Renal pelvis (tissue), 12 donors: ENCODE measurements around the gene PRR29. TPM values are rescaled to one million over a fixed set of nuclear protein-coding genes. Genes with fewer than 3 reads are reported as not detected.

Source experiments
- DNase-seq: peaks from one replicate; pipeline ENCODE4 v3.0.0-alpha.2; 2013
- long read RNA-seq, 16 experiments: transcript quantifications; one replicate each; lab custom pipeline, GENCODE V29; 2026
- polyA plus RNA-seq, 3 donors: library from polyadenylated mRNA; unstranded; fragments of 120-200 nt; gene quantifications; one replicate each; pipeline ENCODE4 v1.2.1, GENCODE V29; 2013; ENCODE audit not compliant: insufficient read length in 3 of 3

The PRR29 gene
- 1 to 10 TPM; 4.2 to 4.8 (median 4.3) TPM for polyA plus RNA-seq
- long read RNA-seq, donor 1, partial matches to known transcripts: 0 of 3 reads
- long read RNA-seq, donor 1, other reads (novel, unspliced or antisense): 0 of 3 reads
- long read RNA-seq, donor 2: 0 reads
- long read RNA-seq, donor 3, partial matches to known transcripts: 0 of 3 reads
- long read RNA-seq, donor 3, other reads (novel, unspliced or antisense): 0 of 3 reads
- long read RNA-seq, donor 4, partial matches to known transcripts: 0 of 4 reads
- long read RNA-seq, donor 4, other reads (novel, unspliced or antisense): 0 of 4 reads
- long read RNA-seq, donor 5, partial matches to known transcripts: 0 of 2 reads
- long read RNA-seq, donor 5, other reads (novel, unspliced or antisense): 0 of 2 reads
- long read RNA-seq, donor 6, transcript PRR29-206 (1 exons, 1,637 nt): major isoform, 6 of 6 reads
- long read RNA-seq, donor 6, partial matches to known transcripts: 0 of 6 reads
- long read RNA-seq, donor 6, other reads (novel, unspliced or antisense): 0 of 6 reads
- long read RNA-seq, donor 7, transcript PRR29-206 (1 exons, 1,637 nt): major isoform, 5 of 49 reads
- long read RNA-seq, donor 7, partial matches to known transcripts: 0 of 49 reads
- long read RNA-seq, donor 7, other reads (novel, unspliced or antisense): 44 of 49 reads
- long read RNA-seq, donor 8: 0 reads
- long read RNA-seq, donor 9, partial matches to known transcripts: 0 of 4 reads
- long read RNA-seq, donor 9, other reads (novel, unspliced or antisense): 0 of 4 reads
- long read RNA-seq, donor 10, partial matches to known transcripts: 0 of 3 reads
- long read RNA-seq, donor 10, other reads (novel, unspliced or antisense): 0 of 3 reads
- long read RNA-seq, donor 11, partial matches to known transcripts: 0 of 5 reads
- long read RNA-seq, donor 11, other reads (novel, unspliced or antisense): 0 of 5 reads
- long read RNA-seq, donor 12, partial matches to known transcripts: 0 of 4 reads
- long read RNA-seq, donor 12, other reads (novel, unspliced or antisense): 0 of 4 reads
- long read RNA-seq, donor 13, transcript PRR29-206 (1 exons, 1,637 nt): major isoform, 7 of 7 reads
- long read RNA-seq, donor 13, partial matches to known transcripts: 0 of 7 reads
- long read RNA-seq, donor 13, other reads (novel, unspliced or antisense): 0 of 7 reads
- long read RNA-seq, donor 14: 0 reads
- long read RNA-seq, donor 15: 0 reads
- long read RNA-seq, donor 16, transcript PRR29-206 (1 exons, 1,637 nt): major isoform, 5 of 5 reads
- long read RNA-seq, donor 16, partial matches to known transcripts: 0 of 5 reads
- long read RNA-seq, donor 16, other reads (novel, unspliced or antisense): 0 of 5 reads

DNA sequence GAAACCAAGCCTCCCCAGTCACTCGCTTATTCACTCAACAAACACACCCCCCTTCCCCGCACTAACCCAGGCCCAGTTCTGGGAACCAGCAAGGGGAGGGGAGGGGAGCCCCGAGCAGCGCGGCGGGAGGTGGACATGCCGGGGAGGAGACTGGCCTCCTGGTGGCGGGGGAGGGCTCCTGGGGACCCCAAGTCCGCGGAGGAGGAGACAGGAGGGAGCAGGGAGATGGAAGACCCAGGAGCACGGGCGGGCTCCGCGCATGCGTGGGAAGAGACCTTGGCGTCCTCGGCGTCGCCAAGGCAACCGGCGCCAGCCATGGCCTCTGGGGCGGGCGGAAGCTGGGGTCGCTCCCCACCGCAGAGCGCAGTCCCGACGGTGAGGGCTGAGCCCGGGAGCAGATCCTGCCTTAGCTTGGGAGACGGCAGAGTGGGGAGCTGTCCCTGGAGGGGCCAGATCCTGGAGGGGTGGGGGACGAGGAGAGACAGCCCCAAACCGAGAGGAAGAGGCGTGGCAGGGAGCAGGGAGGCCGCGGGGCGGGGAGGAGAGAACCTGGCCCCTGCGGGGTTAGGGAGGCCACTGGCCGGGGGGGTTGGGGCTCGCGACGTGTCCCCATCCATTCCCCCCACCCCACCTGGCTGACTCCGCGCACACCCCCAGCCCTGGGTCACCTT lies at the start of gene PRR29:
Gene PRR29 (plus strand): TSS at position 302 of the 671 bp plus-strand sequence. CDS start 14 bp downstream, at position 316.
- peak; percentile 78 for DNase-seq

DNA sequence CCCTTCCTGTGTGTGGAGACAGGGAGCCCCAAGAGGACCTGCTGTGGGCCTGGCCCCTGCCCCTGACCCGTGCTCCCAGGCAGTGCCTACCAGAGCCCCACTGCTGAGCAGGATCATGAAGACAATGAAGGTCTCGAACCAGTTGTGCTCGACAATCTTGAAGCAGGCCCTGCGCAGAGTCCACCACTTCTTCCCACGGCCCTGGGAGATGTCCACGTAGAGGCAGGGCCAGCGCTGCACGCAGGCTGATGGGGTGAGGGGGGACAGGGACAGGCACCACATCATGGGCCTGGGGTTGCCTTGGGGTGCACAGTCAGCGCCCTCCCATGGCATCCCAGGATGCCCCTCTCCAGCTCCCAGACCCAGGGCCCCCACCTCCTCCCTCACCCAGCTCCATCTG lies 49.6 kb upstream of the PRR29 start:
- no peak for DNase-seq

DNA sequence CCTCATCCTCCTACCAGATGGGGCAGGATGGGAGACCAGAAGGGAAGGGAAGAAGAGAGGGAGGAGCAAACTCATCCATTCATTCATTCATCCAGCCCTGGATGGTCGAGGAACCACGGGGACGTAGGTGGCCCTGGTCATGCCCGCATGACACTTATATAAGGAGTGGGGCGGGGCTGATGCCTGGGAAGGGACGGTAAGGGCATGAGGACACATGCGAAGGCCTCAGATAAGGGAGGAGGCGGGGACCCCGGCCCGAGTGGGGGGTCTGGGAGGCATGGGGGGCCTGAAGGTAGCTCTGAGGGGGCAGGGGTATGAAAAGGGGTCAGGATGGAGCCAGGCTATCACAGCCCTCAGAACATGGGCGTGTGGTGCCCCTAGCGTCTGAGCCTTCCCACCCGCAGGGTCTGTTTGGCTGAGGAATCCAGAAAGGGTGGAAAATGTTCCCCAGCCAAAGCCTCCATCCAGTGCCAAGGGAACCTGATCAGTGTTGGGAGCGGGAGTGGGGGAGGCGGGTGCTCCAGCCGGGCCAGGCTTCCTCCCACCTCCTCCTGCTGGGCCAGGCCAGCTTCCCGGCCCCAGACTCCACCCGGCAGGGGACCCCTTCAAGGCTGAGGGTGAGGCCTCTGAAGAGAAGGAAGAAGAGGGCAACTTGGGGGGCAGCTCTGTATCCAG lies 48.4 kb upstream of the PRR29 start:
- no peak for DNase-seq

DNA sequence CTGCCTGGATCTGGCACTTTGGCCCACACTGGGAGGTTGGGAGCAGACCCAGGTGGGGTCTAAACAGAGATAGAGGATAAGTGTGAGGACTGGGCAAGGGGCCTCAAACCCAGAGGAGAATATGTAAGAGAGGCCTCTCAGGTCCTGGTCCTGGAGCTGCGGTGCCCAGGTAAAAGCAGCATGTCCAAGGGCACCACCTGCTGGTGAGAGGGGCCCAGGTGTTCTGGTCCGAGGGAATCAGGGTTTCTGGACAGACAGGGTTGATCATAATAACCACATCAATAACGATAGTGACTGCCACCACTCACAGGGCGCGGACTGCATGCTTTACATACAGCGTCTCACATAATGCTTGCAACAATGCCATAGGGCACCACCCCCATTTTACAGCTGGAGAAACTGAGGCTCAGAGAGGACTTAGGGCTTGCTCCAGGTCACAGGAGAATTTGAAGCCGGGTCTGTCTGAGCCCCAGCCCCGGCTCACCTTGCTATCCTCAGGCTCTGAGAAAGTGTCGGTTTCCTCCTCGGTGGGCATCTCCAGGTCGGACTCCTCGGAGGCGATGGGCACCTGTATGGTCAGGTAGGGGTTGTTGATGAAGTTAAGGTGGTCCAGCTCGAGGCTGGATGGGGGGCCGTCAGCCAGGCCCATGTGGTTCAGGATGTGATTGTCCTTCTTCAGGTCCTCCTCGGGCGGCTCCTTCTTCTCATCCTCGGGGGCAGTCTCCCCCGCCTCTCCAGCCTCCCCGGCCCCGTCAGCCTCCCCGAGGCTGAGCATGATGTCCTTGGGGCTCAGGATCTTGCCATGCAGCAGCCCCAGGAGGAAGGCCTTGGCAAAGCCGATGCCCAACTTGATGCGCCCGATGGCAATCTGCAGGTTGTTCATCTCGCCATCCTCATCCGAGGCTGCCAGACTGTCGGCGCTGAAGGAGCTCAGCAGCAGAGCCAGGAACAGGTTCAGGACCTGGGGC lies 46.9 kb upstream of the PRR29 start:
- no peak for DNase-seq

DNA sequence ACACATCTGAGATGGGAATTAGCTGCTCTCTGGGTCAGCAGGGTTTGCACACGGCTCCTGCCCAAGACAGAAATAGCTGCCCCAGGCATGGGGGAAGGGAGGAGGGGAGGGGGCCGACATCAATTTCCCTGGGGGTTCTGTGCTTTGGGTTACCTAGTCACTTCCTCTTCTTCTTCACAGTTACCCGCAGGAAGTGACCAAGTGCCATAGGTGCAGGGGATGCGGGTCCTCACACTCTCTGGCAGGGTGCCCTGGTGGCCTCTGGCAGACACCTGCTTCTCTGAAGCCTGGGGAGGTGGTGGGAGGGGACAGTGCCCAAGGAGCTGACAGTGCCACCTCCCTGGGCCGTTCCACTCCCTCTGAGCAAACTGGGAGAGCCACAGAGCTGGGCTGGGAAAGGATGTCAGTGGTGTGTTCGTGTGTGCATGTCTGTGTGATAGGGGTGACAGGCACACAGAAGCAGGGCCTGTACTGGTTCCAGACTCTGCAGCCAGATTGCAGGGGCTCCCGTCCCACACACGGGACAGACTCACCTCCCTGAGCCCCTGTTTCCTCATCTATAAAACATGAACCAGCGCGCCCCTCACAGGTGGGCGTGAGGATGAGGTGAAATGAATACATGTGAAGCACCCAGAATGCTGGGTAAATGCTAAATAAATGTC lies 43.6 kb upstream of the PRR29 start:
- DNase-seq: no peak

DNA sequence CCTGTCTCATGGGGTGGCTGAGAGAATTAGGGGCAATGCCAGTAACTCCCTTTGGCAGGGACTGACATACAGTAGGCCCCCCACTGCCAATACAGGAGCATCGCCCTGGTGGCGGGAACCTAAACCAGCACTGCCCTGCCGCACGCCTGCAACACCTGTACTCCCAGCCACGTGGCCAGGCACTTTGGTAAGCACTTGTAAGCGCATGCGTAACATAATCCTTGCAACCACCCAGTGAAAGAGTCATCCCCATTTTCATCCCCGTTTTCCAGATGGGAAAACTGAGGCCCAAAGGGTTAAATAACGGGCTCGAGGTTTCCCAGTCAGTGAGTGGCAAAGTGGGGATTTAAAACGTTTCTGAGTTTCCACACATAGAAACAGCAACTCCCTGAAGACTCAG lies 42.9 kb upstream of the PRR29 start:
- DNase-seq: no peak

DNA sequence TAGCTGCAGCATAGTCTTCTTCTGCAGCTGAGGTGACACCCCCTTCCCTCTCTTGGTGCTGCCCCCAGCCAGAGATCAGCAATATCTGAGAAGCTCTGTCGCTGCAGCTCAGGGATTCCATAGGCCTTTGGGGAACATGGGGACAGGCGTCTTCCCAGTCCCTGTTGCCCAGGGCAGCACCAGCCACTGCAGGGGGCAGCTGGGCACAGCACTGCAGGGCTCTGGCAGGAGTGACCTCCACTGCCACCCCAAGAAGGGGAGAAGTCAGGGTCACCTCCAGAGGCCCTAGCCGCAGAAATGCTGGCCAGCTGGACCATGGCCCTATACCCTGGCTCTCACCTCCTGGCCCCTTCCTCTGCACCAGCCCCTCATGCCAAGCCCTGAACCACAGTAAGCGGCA lies 42.4 kb upstream of the PRR29 start:
- DNase-seq: no peak

DNA sequence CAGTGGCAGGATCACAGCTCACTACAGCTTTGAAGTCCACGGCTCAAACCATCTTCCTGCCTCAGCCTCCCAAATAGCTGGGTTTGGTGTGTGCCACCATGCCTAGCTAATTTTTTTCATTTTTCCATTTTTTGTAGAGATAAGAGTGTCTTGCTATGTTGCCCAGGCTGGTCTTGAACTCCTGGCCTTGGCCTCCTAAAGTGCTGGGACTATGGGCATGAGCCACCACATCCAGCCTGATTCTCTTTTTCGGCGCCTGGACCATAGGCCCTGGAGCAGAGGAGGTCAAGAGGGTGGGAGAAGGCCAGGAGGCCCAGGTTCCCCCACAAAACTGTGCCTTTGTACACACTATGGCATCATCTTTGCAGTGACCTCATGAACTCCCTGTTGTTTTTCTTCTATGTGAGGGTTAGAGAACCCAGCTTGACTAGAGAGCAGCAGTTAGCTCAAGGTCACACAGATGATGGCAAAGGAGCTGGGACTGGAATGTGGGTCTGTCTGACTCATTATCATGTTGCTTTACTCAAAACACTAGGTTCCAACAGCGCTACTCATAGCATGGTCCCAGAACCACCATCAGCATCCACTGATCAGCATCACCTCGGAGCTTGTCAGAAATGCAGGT lies 41.7 kb upstream of the PRR29 start:
- no peak for DNase-seq

DNA sequence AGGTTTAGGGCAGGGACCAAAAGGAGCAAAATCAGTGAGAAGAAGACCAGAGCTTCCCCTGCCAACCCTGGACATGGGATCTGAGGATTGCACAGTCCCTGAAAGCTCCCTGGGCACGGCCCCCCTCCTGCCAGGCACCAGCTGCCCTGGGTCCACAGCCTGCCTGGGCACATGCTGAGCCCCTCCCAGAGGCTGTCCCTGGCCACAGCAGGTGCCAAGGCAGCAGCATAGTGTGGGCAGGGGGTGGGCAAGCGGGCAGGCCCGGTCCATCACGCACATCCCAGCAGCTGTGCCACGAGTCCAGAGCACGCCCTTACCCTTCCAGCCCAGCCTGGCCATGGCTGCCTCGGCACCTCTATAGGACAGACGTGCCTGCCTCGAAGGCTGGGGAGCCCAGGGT lies 38.1 kb upstream of the PRR29 start:
- DNase-seq: no peak

DNA sequence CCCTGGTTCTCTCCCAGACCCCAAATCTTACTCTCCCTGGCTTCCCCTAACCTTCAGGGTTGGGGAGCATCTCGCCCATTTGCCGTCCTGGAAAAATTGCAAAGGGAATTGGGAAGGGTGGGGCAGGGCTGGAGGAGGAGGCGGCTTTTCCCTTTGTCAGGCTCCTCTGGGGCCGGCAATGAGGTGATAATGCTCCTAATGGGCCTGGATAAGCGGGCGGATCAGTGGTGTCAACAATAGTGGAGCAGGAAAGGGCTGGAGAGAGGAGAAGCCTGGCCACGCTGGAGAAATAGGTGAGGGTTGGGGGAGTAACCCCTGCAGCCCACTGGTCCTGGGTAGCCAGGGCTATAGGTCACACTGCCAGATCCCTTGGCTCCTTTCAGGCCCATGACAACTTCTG lies 37.7 kb upstream of the PRR29 start:
- DNase-seq: no peak

DNA sequence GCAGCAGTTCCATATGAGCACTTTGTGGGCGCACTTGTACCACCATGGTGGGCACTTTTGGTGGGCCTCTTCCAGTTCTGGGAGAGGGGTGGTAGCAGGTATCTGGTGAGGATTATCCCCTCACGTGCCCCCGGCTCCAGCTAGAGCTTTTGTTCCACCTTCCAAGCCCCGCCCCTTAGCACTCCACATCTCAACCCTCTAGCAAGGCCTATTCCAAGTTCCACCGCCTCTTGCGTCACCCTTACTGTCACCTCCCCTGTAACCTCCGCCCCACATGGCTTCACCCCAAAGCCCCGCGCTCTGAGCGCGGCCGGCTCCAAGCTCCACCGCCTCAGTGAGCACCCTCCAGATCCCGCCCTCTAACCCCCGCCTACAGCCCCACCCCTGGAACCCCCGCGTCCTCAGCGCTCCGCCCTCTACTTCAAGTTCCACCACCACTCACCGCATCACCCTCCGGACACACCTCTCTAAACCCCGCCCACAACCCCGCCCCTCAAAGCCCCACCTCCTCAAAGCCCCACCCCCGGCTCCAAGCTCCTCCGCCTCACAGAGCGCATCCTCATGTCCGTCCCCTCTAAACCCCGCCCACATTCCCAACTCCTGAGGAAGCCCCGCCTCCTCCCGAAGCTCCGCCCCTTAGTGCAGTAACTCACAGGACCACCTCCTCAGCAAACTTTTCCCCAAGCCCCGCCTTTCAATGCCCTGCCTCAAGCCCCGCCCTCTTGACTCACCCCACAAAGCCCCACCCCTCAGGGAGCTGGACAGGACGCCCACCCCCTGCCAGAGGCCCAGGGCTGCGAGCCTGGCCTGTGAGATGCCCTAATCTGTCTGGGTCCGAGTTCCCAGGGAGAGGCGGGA lies 36.6 kb upstream of the PRR29 start:
- DNase-seq: no peak

DNA sequence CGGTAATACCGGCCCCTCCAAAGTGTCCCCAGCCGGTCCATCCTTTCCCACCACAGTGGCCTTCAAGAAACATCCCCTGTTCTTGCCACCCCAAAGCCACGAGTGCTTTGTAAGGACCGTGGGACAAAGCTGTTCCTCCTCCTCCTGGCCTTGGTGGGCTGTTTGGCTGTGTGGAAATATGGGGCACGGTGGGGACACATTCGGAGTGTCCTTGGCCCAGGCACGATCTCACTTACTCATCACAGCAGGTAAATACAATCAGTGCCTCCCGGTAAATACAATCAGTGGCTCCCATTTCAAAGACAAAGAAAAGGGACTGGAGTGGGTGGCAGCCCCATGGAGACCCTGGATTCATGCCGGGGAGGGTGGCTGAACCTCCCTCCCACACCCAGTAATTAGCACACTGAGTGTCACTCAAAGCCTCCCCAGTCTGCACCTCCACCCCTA lies 35.8 kb upstream of the PRR29 start:
- no peak for DNase-seq

DNA sequence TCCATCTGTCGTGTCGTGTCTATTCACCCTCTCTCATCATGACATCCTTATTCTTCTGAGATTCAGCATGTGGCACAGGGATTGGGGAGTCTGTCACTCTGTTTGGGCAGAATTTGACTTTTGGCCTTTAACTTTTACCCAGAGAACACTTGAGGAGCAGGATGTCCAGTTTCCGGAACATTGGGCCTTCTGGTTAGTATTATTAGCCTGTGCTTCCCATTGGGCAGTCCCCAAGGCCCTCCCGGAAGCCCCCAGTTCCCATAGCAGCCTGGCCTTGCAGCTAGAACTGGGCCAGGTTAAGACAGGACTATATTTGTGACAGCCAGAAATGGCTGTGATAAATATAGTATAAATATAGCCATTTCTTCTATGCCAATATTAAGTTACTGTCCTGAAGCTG lies 35.0 kb upstream of the PRR29 start:
- no peak for DNase-seq

DNA sequence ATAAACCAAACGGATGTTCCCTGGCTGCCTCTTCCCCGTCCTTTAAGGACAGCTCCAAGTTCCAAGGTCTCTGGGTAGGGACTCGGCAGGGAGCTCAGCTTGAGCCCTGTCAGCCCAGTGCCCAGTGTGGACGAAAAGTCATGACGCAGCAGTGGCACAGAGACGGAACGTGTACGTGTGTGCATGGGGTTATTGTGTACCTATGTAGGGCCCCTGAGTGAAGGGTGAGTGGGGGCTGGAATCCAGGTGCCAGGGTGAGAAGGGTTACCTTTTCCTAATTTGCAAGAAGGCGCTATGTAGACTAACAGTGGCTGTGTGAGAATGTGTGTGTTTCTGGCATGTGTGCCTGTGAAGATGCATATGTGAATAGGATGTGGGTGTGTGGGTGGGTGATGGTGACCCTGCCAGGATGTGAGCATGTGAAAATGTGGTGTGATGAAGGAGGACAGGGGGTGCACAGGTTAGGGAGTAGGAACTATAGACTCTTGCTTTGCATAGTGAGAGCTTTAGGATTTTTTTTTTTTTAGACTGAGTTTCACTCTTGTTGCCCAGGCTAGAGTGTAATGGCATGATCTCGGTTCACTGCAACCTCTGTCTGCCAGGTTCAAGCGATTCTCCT lies 31.4 kb upstream of the PRR29 start:
- DNase-seq: no peak

DNA sequence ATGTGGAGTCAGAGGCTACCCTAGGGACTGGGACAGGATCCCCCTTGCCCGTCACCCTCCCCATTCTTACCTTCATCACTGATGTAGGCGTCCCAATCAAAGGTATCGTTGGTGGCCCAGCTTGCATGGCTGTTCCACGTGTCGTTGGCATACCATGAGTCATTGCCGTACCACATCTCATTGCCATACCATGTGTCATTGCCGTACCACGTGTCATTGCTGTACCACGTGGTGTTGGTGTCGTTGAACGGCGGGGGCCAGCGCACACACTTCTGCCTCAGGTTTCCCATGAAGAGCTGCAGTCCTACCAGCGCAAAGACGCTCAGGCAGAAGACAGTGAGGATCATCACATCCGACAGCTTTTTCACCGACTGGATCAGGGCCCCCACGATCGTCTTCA lies 30.2 kb upstream of the PRR29 start:
- no peak for DNase-seq

DNA sequence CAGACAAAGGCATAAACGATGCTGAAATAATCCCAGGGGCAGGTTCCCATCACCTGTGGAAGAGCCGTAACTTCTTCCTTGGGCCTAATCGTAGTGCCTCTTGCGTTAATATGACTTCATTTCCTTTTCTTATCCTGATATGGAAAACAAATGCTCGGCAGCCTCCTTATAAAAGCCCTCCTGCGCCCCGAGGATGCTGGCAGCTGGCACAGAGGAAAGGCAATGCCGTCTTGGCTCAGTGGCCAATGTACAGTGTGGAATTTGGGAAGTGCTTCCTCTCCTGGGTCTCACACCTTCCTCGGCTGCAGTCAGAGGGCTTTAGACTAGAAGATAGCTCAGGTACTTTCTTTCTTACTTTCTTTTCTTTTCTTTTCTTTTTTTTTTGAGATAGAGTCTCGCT lies 28.9 kb upstream of the PRR29 start:
- DNase-seq: no peak

DNA sequence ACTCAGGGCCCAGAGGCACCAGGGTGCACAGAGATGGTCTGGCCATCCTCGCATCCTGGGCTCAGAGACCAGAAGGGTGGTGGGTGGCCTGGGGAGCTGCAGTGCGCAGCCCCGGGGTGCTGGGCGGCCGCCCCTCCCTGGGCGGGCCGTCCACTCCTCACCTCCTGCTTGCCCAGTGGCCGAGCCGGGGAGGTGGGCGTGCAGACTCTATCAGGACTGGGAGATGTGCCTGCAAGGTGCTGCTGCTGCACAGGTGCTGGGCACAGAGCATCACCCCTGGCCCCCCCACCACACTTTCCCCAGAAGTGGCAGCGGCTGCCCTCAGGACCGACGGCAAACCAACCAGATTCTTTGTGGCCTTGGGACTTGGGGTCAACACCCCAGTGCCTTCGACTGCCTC lies 25.4 kb upstream of the PRR29 start, which contains the start of gene SCN4A:
Gene SCN4A (minus strand): TSS at position 123 of the 400 bp plus-strand sequence. CDS start 77 bp downstream, at position 46.
- DNase-seq: no peak
